GM12865 (cell line): ENCODE results near the gene S100PBP.

Experiments used
- DNase-seq: peaks from one replicate; pipeline ENCODE4 v3.0.0; 2010; ENCODE audit warnings: low read depth
- H3K4me3 ChIP-seq: 2 replicates; pipeline ENCODE4 v1.5.1; 2011; ENCODE audit warnings: mild to moderate bottlenecking, low read depth, low read length, control low read depth
- TF ChIP-seq, protein P1 (sequence below): IDR thresholded peaks from 2 replicates; pipeline ENCODE4 v1.5.1; 2011; ENCODE audit warnings: low read length, control low read depth, low read depth, inconsistent platforms; ENCODE audit not compliant: insufficient read depth; ENCODE audit errors: missing control alignments

The S100PBP gene

DNA sequence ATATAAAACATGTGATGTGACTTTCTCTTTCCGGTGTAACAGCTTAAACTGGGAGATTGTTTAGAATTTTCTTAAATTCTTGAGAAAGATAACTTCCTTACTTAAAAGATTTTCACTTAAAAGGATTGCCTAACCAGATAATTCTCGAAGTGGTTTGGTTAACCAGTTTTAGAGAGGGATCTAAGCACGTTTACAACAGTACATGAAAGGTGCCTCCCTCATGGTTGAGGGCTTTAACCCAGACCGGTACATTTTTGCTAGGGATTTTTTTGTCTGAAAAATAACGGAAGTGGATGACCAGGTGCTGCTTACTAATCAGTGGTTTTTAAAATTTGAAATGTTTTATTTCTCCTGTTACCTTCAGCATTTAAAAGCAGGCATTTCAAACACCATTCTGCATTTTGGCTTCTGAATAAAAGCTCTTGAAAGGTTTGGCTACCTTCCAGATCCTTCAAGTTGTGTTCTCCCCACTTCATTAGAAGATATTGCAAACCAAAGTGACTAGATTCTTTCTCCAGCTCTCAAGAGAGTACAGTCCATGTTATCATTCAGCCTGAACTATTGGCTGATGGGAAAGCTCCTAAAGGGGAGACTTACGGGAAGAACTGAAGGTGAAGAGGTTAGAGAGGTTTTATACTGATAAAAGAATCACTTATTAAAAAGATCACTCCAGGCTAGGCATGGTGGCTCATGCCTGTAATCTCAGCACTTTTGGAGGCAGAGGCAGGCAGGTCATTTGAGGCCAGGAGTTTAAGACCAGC, 12.8 kb downstream of the S100PBP start:
- DNase-seq = no peak
- TF ChIP-seq, protein P1, sequence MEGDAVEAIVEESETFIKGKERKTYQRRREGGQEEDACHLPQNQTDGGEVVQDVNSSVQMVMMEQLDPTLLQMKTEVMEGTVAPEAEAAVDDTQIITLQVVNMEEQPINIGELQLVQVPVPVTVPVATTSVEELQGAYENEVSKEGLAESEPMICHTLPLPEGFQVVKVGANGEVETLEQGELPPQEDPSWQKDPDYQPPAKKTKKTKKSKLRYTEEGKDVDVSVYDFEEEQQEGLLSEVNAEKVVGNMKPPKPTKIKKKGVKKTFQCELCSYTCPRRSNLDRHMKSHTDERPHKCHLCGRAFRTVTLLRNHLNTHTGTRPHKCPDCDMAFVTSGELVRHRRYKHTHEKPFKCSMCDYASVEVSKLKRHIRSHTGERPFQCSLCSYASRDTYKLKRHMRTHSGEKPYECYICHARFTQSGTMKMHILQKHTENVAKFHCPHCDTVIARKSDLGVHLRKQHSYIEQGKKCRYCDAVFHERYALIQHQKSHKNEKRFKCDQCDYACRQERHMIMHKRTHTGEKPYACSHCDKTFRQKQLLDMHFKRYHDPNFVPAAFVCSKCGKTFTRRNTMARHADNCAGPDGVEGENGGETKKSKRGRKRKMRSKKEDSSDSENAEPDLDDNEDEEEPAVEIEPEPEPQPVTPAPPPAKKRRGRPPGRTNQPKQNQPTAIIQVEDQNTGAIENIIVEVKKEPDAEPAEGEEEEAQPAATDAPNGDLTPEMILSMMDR = no peak
- no peak overlapping the region for H3K4me3 ChIP-seq

DNA sequence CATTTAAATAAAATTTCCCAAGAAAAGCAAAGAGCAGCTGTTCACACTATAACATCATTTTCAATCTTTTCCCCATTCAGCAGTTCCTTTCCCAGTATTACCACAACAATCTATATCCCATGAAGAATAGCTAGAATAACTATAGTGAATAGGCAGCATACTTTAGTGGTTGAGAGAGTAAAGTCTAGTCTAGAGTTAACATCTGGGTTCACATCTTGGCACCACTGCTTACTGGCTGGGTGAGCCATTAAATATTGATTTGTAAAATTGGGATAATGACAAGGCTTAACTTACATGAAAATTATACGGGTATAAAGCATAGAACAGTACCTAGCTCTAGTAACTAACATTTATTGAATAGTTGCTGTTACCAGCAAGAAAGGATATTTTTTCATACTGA, 14.4 kb downstream of the S100PBP start:
- H3K4me3 ChIP-seq = no peak overlapping the region
- TF ChIP-seq, protein P1 = no peak
- DNase-seq = no peak

DNA sequence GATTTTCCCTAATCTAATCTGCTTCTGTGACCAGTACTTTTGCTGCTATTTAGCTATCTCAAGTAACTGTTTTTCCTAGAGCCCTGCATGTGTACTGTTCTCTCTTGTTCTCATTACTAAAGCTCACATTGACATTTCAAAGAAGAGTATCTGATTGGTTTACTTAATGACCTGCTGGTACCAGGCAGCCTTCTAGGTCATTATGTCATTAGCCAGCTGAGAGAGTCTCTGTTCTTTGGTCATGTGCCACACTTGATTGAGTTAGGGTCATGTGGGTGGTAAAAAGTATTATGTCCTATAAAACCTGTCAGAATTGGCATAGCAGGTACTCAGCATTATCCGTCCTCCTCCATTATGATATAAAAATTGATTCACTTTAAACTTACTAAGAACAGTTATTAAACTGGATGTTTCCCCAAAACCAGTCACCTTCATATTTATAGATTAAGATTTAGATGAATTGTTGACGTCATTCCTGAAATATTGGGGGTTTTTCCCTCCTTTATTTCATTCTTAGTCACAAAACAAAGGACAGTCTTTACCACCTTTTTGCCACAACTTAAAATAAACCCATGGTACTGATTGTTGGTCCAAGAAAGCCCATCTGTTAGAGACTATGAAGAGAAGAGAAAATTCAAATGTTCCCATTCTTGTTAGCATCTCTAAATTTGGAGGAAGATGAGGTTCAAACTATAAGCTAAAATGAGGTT, 31.1 kb downstream of the S100PBP start:
- peak; percentile 24 for DNase-seq
- H3K4me3 ChIP-seq = no peak overlapping the region
- TF ChIP-seq, protein P1 = no peak

DNA sequence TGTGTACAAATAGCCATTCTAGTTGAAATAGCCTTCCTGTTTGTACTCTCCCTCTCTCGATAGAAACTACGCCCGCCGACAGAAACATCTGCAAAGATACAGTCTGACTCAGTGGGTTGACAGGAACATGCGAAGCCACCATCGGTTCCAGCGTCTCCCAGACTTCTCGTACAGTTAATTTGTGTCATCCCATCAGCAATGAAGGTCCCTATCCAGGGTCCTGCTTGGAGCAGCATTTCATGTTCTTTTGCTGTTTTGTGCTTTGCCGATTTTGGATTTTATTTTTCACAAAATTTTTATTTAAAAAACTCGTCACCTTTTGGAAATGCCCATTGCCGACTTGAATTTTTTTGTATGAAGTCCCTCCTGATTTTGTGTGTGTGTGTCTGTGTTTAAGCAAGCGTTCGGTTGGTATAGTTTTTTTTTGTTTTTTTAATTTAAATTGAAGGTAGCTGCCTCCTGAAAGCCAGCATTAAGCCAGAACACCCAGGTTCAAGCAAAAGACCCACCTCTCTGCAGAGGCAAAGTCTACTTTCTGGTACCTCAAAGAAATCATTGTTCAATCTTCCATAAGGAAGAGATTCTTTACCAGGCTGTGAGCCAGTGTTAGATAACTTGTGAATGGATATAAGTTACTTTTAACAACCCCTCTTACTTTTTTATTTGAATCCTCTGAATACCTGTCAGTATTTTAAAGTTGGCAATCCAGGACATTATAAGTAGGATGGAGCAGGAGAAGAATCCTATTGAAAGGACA, 38.6 kb downstream of the S100PBP start:
- no peak overlapping the region for H3K4me3 ChIP-seq
- TF ChIP-seq, protein P1 = no peak
- DNase-seq = no peak

DNA sequence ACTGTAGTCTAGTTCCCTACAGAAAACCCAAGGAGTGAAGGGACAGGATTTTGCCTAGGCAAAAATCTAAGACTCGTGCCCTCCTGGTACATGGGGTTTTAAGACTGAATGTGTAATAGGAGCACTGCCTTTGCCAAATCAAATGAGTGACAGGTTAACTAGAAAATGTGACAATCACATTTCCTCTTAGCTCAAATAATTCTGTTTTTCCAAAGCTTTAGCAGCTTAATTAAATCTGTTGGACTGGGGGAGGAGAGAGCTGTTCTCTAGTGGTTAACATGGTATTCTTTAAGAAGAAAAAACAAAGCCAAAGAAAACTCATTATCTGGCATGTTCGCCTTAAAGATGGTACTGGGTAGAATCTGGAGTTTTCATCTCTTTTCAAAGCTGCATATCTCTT, 40.7 kb downstream of the S100PBP start:
- no peak overlapping the region for H3K4me3 ChIP-seq
- no peak for DNase-seq
- TF ChIP-seq, protein P1 = no peak

DNA sequence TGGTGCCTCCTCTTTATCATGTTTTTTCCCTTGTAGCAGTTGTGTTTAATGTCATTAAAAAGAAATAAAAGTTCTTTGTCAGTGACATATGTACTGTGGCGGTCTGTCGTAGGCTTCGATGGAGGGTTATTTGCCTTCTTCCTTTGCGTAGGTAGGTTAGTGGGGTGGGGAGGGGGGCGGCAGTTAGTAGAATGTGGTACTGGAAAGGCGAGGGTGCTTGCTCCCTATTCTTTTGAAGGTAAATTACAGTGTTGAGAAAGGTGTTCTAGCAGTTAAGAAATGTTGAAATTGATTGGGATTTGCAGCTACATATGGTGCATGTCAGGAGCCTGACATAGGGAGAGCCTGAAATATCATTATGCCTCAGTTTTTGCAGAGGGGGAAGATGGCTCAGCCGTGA, 41.3 kb downstream of the S100PBP start:
- H3K4me3 ChIP-seq = no peak overlapping the region
- TF ChIP-seq, protein P1 = no peak
- DNase-seq = no peak
